K562 (cell line): ENCODE measurements around the gene FAM83F. TPM values are rescaled to one million over a fixed set of nuclear protein-coding genes. Genes with fewer than 3 reads are reported as not detected.
A peak's percentile ranks its signal among the peaks of the same experiment; 100 is the strongest.

Source experiments
- ATAC-seq: fragments of 200-7000 bp; cut with Tn5 transposase; 3 replicates; pipeline ENCODE4 v1.9.1; 2020; ENCODE audit warnings: moderate library complexity
- BruUV-seq: library from RNA; stranded (reverse); fragments of 400-500 nt; replicated peaks from 2 replicates; lab custom pipeline; 2021; lab: Mats Ljungman, UMichigan
- CTCF ChIA-PET: fragments of 300-600 bp; formaldehyde crosslinking; extraction: SDS; loops from one replicate; lab custom pipeline; 2021; ENCODE audit warnings: low intra/inter-chr PET ratio; lab: Yijun Ruan, JAX
- POLR2A ChIA-PET: fragments of 300-600, 350-650 bp; sonication (Branson Sonifier 250); formaldehyde crosslinking; extraction: SDS; loops from one replicate; lab custom pipeline; 2021; ENCODE audit warnings: antibody characterized with exemption, inconsistent platforms; lab: Yijun Ruan, JAX
- DNase-seq, 4 experiments: peaks; one replicate each; pipeline versions ENCODE4 v3.0.0 to v3.0.0-alpha.2; 2011 to 2018; ENCODE audit warnings: low spot score in 3 of 4, mixed read lengths in 3 of 4; ENCODE audit errors: extremely low read depth in 1 of 4
- FAIRE-seq: peaks from 2 replicates; lab custom pipeline; 2011; peaks lifted over from hg19 to GRCh38; lab: Jason Lieb, UNC
- H2AFZ ChIP-seq: 2 replicates; pipeline ENCODE4 v1.6.0; 2011; ENCODE audit warnings: low read depth, low read length, control low read depth, inconsistent platforms
- H3K27ac ChIP-seq: fragments of 200-600 bp; 3 replicates; pipeline ENCODE4 v1.8.0; 2011; ENCODE audit warnings: low read depth, mild to moderate bottlenecking, control low read depth, inconsistent platforms, low read length, moderate library complexity, mixed read lengths; ENCODE audit errors: extremely low read depth
- H3K27me3 ChIP-seq, 2 experiments: fragments of 300-600 bp in 1 of 2; 2 replicates in 1 of 2; 3 replicates in 1 of 2; pipeline versions ENCODE4 v1.6.0 to v1.8.0; 2011; ENCODE audit warnings: inconsistent platforms in 2 of 2, low read length in 2 of 2, mild to moderate bottlenecking in 1 of 2, mixed read lengths in 1 of 2, moderate library complexity in 1 of 2; ENCODE audit not compliant: control insufficient read depth in 2 of 2, insufficient read depth in 2 of 2
- H3K36me3 ChIP-seq: fragments of 300-600 bp; 3 replicates; pipeline ENCODE4 v1.8.0; 2011; ENCODE audit warnings: mild to moderate bottlenecking, low read length, inconsistent platforms; ENCODE audit not compliant: control insufficient read depth, insufficient read depth
- H3K4me1 ChIP-seq, 2 experiments: fragments of 200-600 bp in 1 of 2; replicated peaks in 1 of 2; 2 replicates in 1 of 2; 3 replicates in 1 of 2; pipeline versions ENCODE4 v1.5.1 to v1.8.0; 2011; ENCODE audit warnings: inconsistent platforms in 2 of 2, low read length in 2 of 2, mild to moderate bottlenecking in 1 of 2, mixed read lengths in 1 of 2, moderate library complexity in 1 of 2; ENCODE audit not compliant: control insufficient read depth in 2 of 2, insufficient read depth in 2 of 2
- H3K4me2 ChIP-seq: 2 replicates; pipeline ENCODE4 v1.6.1; 2011; ENCODE audit warnings: low read length, control low read depth, inconsistent platforms, mixed read lengths; ENCODE audit not compliant: insufficient read depth
- H3K4me3 ChIP-seq: fragments of 200-600 bp; sonication (generic), shearing (Covaris generic); 2 replicates; pipeline ENCODE4 v1.5.1; 2016; ENCODE audit warnings: control low read depth, inconsistent platforms
- H3K79me2 ChIP-seq: fragments of 200-600 bp; 3 replicates; pipeline ENCODE4 v1.8.0; 2011; ENCODE audit warnings: low read length, inconsistent platforms; ENCODE audit not compliant: control insufficient read depth, insufficient read depth
- H3K9ac ChIP-seq, 2 experiments: 2 replicates each; pipeline versions ENCODE4 v1.6.0 to v1.6.1; 2011; ENCODE audit warnings: low read depth in 2 of 2, low read length in 2 of 2, control low read depth in 1 of 2, inconsistent platforms in 1 of 2, mild to moderate bottlenecking in 1 of 2, mixed read lengths in 1 of 2; ENCODE audit not compliant: insufficient read depth in 1 of 2
- H3K9me1 ChIP-seq: one replicate; pipeline ENCODE4 v1.6.0; 2011; ENCODE audit warnings: inconsistent platforms, mild to moderate bottlenecking, low read length, moderate library complexity; ENCODE audit not compliant: control insufficient read depth, insufficient read depth
- H3K9me3 ChIP-seq: replicated peaks from 2 replicates; pipeline ENCODE4 v1.5.1; 2011; ENCODE audit warnings: low read depth, low read length, inconsistent platforms; ENCODE audit not compliant: control insufficient read depth, insufficient read depth
- H4K20me1 ChIP-seq: replicated peaks from 2 replicates; pipeline ENCODE4 v1.6.1; 2011; ENCODE audit warnings: low read length, inconsistent platforms, mixed read lengths; ENCODE audit not compliant: control insufficient read depth, insufficient read depth
- HMGXB4 ChIP-seq: sonication (generic); formaldehyde crosslinking; IDR thresholded peaks from 2 replicates; pipeline ENCODE4 v1.8.1; 2023; ENCODE audit warnings: mild to moderate bottlenecking, missing genetic modification reagents
- POLR2G ChIP-seq: fragments of 200-400 bp; formaldehyde crosslinking; IDR thresholded peaks from 2 replicates; pipeline ENCODE4 v1.6.1; 2017; ENCODE audit warnings: low read depth, mild to moderate bottlenecking, antibody characterized with exemption, low read length, moderate library complexity
- RBFOX2 ChIP-seq: fragments of 200-400 bp; formaldehyde crosslinking; IDR thresholded peaks from 2 replicates; pipeline ENCODE4 v1.6.1; 2017; ENCODE audit warnings: low read depth, mild to moderate bottlenecking, low read length, moderate library complexity
- RBM22 ChIP-seq: fragments of 200-400 bp; formaldehyde crosslinking; IDR thresholded peaks from 2 replicates; pipeline ENCODE4 v1.6.1; 2018; ENCODE audit warnings: low read length, low read depth; ENCODE audit not compliant: poor library complexity, severe bottlenecking
- RFX1 ChIP-seq: fragments of 450-650 bp; IDR thresholded peaks from 2 replicates; pipeline ENCODE4 v1.6.1; 2016; ENCODE audit warnings: mild to moderate bottlenecking, moderate library complexity
- SUPT5H ChIP-seq: fragments of 450-650 bp; IDR thresholded peaks from 2 replicates; pipeline ENCODE4 v1.6.1; 2016
- ZNF24 ChIP-seq: fragments of 450-650 bp; IDR thresholded peaks from 2 replicates; pipeline ENCODE4 v1.6.1; 2016
- WGBS: fragments of 100-300 bp; shearing (Covaris generic); methylation state at CpG from one replicate; pipeline ENCODE4 v1.1.6; 2016; ENCODE audit warnings: low coverage, mixed read lengths; ENCODE audit not compliant: insufficient coverage; ENCODE audit errors: missing lambda C conversion rate; 5-methylcytosine and 5-hydroxymethylcytosine counted together
- in situ Hi-C: fragments of 300-500 bp; cut with MboI; formaldehyde crosslinking; loops from 4 replicates; pipeline ENCODE4 v1.15.0; 2018; ENCODE audit warnings: inconsistent platforms, mixed read lengths
- intact Hi-C: fragments of 100-400 bp; cut with micrococcal nuclease; formaldehyde crosslinking; loops from 2 replicates; pipeline ENCODE4 v1.14.2; 2022
- polyA plus RNA-seq, 8 experiments: library from polyadenylated mRNA; depleted of rRNA in 4 of 8; stranded (reverse) in 5 of 8; unstranded in 3 of 8; fragments of >200 nt; fragmentation: Nextera tagmentation in 2 of 8; fragmentation: Illumina TruSeq in 1 of 8; extraction: Ambion mirVana in 2 of 8; extraction: Trizol in 1 of 8; gene quantifications; 2 replicates each; pipeline versions ENCODE4 v1.2.1 to v1.2.3, GENCODE V29; 2011 to 2014; ENCODE audit warnings: inconsistent platforms in 1 of 8, missing spikeins in 1 of 8
- total RNA-seq, 7 experiments: library from RNA; depleted of rRNA in 6 of 7; stranded (reverse); fragments of >200 nt in 6 of 7; fragmentation: Illumina TruSeq in 2 of 7; extraction: Trizol in 2 of 7; gene quantifications; 2 replicates each; pipeline versions ENCODE4 v1.2.1 to v1.2.3, GENCODE V29; 2011 to 2021; ENCODE audit warnings: low replicate concordance in 1 of 7

The FAM83F gene
- total and polyA plus RNA-seq, 9 of the 15 experiments (the other 6 are each of a cell fraction or from before 2014, with no cell fraction given): under 0.01 to 0.13 (median 0.04) TPM; not detected in 1

DNA sequence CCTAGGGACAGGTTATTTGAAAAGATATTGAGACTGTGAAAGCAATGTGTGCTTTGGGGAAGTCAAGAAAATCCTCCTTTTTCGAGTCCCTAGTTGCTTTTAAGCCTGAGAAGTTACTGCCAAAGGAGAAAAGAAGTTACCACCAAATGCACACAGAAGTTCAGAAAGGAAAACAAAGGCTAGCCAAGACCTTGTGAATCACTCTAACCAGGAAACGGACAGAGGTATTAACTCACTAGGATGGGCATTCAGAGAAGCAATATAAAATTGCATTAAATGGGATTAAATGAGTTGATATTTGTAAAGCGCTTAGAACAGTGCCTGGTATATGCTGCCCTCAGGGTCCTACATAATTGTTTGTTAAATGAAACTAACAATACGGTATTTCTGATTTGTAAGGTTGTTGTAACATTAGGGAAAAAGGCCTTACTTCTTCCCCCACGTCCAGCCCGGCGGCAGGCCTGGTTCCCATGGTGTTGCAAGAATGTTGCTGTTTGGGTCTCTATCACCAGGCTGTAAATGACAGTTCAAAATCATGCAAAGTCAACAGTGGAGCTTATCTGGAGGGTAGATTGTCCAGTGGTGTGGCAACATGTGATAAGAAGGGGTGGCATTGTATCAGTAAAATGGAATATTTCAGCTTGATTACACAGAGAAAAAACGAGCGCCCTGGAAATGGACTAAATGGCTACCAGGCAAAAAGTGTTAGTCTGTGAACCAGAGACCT lies 27.5 kb upstream of the FAM83F start (continued):
- no peak for TF ChIP-seq ZNF24

- Histone ChIP-seq H3K27me3 (no peaks in the 10 kb centered on the region), H4K20me1 (no peaks in the 10 kb centered on the region), H3K27ac (no peak overlapping the region), H3K36me3 (peaks cover 96% of the 10 kb centered on the region), H3K4me2 (no peak overlapping the region), H3K9ac (peak overlapping the region in 1 of 2 experiments; percentile 19; a peak in 1 of 4 replicates), H3K9me1 (no peaks in the 10 kb centered on the region), H3K9me3 (no peaks in the 10 kb centered on the region), H3K4me3 (no peak overlapping the region), H3K79me2 (0 out of 3 replicates have a peak, but pooled peaks cover 2% of the 10 kb centered on the region), H2AFZ (no peak overlapping the region), H3K4me1 (peaks cover 12 to 31% of the 10 kb centered on the region in 2 experiments)
- BruUV-seq: no TSS peak
- no peak for ATAC-seq
- CTCF ChIA-PET: no interaction called here
- DNase-seq: no peak
- WGBS: 95% methylated on average over 10 of the region's 20 CpGs
- POLR2A ChIA-PET: interaction anchor here (0.6 to 1.4 kb wide), 7 partner anchors 8 to 1784 kb away, joined by 3 to 4 read pairs (median 3); no protein-coding TSS in a partner anchor
- intact Hi-C loops: no loop called here
- FAIRE-seq: no peak
- in situ Hi-C loops: no loop called here
- peak; percentile 52 for TF ChIP-seq RBFOX2
- 0 out of 2 replicates have a peak, but pooled peaks have one; percentile 6 for TF ChIP-seq RFX1
- TF ChIP-seq SUPT5H: peak; percentile 36; the same call in 1 of the 2 replicates
- peak; percentile 48 for TF ChIP-seq RBM22
- TF ChIP-seq HMGXB4 (CRISPR knock-in tag): no peak
- peak; percentile 64 for TF ChIP-seq POLR2G
Measured at GRCh38 chr22:39967996-39968972, 26.5 kb upstream of the FAM83F start.
